Measurements from ENCODE around the gene KDM7A.

Gene KDM7A

DNA sequence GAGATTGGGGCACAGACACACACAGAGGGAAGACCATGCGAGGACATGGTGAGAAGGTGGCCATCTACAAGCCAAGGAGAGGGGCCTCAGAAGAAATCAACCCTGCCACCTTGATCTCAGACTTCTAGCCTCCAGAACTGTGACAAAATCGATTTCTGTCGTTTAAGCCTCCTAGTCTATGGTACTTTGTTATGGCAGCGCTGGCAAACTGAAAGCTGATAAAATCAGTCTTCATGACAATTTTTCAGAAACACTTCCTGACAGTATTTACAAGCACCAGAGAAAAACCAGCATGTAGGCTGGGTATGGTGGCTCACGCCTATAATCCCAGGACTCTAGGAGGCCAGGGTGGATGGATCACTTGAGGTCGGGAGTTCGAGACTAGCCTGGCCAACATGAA lies 118.3 kb downstream of the KDM7A start:
- Histone ChIP-seq H3K27ac (ENCODE audit: low read length) (no peak overlapping the region), H3K9me3 (ENCODE audit: control insufficient read depth, low read depth, low read length) (no peaks in the 10 kb centered on the region), H3K4me3 (ENCODE audit: low read length) (no peak overlapping the region), H3K36me3 (ENCODE audit: control insufficient read depth, low read depth, low read length) (no peaks in the 10 kb centered on the region), H3K4me1 (ENCODE audit: control insufficient read depth, low read depth, low read length) (no peaks in the 10 kb centered on the region), H3K27me3 (ENCODE audit: control insufficient read depth, insufficient read depth, low read length) (peaks cover 23% of the 10 kb centered on the region), H3K9ac (ENCODE audit: low read length) (no peak overlapping the region)

DNA sequence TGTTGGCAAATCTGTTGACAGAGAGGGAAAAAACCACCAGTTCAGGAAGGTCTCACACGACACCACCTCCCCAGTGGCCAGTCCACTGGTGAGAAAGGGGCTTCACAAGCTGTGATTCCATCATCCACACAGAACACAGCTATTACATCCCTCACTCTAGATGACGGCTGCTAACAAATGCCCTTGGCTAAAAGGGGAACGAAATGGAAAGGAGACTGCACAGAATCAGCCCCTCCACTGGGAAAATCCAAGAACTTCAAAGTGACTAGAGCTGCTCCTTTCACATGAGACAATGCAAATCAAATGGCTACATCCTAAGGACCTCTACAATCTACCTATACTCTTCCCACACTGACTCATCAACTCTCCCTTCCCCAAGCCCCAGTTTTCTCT lies 119.6 kb downstream of the KDM7A start:
- Histone ChIP-seq H3K4me1 (ENCODE audit: control insufficient read depth, low read depth, low read length) (no peaks in the 10 kb centered on the region), H3K9me3 (ENCODE audit: control insufficient read depth, low read depth, low read length) (no peaks in the 10 kb centered on the region), H3K36me3 (ENCODE audit: control insufficient read depth, low read depth, low read length) (no peaks in the 10 kb centered on the region), H3K27me3 (ENCODE audit: control insufficient read depth, insufficient read depth, low read length) (peaks cover 12% of the 10 kb centered on the region), H3K27ac (ENCODE audit: low read length) (no peak overlapping the region), H3K9ac (ENCODE audit: low read length) (no peak overlapping the region), H3K4me3 (ENCODE audit: low read length) (no peak overlapping the region)

DNA sequence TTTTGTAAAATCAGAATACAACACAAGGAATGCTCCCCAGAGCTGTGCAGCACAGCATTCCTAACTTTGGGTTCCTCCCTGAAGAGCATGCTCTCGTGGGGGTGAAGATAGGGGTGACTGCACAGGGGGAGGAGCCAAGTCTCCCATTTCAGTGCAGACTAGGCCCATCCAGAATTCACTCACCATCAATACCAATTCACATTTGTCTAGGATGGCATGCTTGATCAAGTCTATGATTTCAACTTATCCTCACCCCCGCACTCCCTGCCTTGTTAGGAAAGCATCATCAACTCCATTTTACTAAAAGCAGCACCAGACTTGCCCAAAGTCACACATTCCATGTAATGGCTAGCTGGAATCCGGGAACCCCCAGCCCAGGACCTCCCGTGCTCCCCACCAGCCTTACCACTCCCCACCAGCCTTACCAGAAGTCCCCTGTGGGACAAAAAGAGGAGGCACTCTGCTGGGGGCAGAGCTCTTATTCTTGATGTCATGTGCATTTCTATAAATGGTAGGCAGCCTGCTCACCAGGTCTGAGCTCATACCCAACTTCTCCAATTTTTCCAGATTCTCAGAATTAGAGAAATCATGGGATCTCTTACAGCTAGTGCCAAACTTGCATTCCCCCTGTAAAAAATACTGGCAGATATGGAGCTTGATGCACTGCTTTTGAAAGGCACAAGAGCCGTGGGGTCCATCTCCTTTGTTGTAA lies 120.2 kb downstream of the KDM7A start:
- Histone ChIP-seq H3K4me1 (ENCODE audit: control insufficient read depth, low read depth, low read length) (no peaks in the 10 kb centered on the region), H3K9me3 (ENCODE audit: control insufficient read depth, low read depth, low read length) (no peaks in the 10 kb centered on the region), H3K27me3 (ENCODE audit: control insufficient read depth, insufficient read depth, low read length) (peaks cover 7% of the 10 kb centered on the region), H3K9ac (ENCODE audit: low read length) (no peak overlapping the region), H3K4me3 (ENCODE audit: low read length) (no peak overlapping the region), H3K27ac (ENCODE audit: low read length) (no peak overlapping the region), H3K36me3 (ENCODE audit: control insufficient read depth, low read depth, low read length) (no peaks in the 10 kb centered on the region)

DNA sequence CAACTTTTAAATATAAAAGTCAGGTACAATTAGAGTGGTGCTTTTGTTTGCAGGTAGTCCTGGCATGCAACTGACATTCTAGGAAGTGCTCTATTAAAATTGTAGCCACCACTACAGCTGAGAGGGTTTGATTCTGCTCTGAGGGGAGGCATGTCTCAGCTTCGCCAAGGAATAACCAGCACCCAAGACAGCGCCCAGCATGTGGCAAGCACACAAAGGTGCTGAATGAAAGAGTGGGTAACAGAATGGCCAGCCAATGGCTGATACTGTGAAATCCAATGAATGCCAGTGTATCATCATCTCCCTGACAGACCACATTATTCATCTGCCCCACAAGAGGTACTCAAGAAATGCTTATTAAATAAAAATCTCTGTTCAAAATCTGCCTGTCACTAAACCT lies 121.0 kb downstream of the KDM7A start:
- Histone ChIP-seq H3K9ac (ENCODE audit: low read length) (no peak overlapping the region), H3K9me3 (ENCODE audit: control insufficient read depth, low read depth, low read length) (no peaks in the 10 kb centered on the region), H3K4me1 (ENCODE audit: control insufficient read depth, low read depth, low read length) (no peaks in the 10 kb centered on the region), H3K4me3 (ENCODE audit: low read length) (no peak overlapping the region), H3K36me3 (ENCODE audit: control insufficient read depth, low read depth, low read length) (no peaks in the 10 kb centered on the region), H3K27me3 (ENCODE audit: control insufficient read depth, insufficient read depth, low read length) (no peaks in the 10 kb centered on the region), H3K27ac (ENCODE audit: low read length) (no peak overlapping the region)

DNA sequence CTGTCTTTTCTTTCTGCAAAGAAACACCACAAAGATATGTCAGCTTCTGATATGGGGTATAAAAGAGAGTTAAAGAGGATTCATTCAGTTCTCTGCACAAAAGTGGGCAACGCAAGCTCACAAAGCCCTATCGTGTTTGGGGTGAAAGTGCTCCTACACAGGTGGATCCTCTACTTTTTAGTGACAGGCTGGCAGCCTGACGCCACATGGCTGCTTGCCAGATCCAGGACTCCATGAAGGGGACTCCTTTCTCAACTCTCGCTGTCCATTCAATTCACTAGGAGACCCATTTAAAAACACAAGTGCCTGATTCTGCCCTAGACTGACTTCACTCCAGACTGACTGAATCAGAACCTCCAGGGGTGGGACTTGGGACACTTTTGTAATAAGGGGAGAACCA lies 122.0 kb downstream of the KDM7A start:
- Histone ChIP-seq H3K9me3 (ENCODE audit: control insufficient read depth, low read depth, low read length) (no peaks in the 10 kb centered on the region), H3K4me3 (ENCODE audit: low read length) (no peak overlapping the region), H3K36me3 (ENCODE audit: control insufficient read depth, low read depth, low read length) (no peaks in the 10 kb centered on the region), H3K27ac (ENCODE audit: low read length) (no peak overlapping the region), H3K4me1 (ENCODE audit: control insufficient read depth, low read depth, low read length) (no peaks in the 10 kb centered on the region), H3K9ac (ENCODE audit: low read length) (no peak overlapping the region), H3K27me3 (ENCODE audit: control insufficient read depth, insufficient read depth, low read length) (no peaks in the 10 kb centered on the region)

DNA sequence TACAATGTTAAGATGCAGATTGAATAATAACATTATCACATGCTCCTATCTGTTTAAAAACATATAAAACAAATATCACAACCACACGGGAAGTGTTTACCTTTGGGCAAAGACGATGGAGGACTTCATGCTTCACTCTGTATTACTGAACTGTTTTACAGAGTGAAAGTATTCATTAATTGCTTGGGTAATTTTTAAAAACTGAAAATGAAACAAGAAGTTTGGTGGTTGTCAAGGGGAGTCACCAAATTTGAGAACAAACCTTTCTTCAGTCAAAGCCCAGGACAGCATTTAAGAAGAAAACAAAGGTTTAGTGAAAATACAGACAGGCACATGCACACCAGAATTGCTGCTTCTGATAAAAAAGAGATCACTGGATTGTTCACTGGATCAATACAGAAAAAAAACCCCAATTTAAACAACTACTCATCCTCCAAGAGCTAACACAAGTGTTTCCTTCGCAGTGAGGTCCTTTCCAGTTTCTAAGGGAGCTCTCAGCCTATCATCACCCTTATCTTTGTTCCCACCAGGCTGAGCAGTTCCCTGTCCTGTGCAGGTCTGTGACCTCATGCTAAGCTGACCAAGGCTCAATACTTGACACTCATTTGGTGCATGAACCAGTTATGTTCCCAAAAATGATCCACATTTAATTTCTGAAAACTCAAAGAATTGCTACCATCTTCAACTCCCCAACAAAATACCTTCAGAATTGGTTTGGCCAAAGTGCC lies 122.8 kb downstream of the KDM7A start:
- no peaks in the 10 kb centered on the region for H3K36me3 ChIP-seq (ENCODE audit: control insufficient read depth, low read depth, low read length)
- no peak overlapping the region for H3K9ac ChIP-seq (ENCODE audit: low read length)
- no peaks in the 10 kb centered on the region for H3K4me1 ChIP-seq (ENCODE audit: control insufficient read depth, low read depth, low read length)
- no peak overlapping the region for H3K27ac ChIP-seq (ENCODE audit: low read length)
- no peaks in the 10 kb centered on the region for H3K9me3 ChIP-seq (ENCODE audit: control insufficient read depth, low read depth, low read length)
- H3K27me3 ChIP-seq (ENCODE audit: control insufficient read depth, insufficient read depth, low read length): no peaks in the 10 kb centered on the region
- H3K4me3 ChIP-seq (ENCODE audit: low read length): no peak overlapping the region

DNA sequence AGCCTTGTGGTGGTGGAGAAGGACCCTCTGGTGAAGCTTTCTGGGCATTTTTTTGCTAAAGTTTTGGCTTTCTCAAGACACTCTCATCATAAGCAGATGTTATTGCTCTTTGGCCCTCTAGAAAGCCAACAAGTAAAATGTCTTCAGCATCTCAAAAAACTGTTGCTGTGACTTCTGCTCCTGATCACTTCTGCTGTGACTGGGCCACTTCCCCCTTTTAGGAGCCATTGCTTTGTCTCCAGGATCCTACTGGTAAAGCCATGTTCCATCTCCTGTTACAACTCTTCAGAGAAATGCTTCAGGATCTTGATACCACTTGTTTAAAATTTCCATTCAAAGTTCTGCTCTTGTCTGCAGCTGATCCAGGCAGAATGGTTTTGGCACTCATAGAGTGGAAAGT lies 125.0 kb downstream of the KDM7A start:
- no peaks in the 10 kb centered on the region for H3K36me3 ChIP-seq (ENCODE audit: control insufficient read depth, low read depth, low read length)
- no peaks in the 10 kb centered on the region for H3K9me3 ChIP-seq (ENCODE audit: control insufficient read depth, low read depth, low read length)
- H3K4me3 ChIP-seq (ENCODE audit: low read length): no peak overlapping the region

DNA sequence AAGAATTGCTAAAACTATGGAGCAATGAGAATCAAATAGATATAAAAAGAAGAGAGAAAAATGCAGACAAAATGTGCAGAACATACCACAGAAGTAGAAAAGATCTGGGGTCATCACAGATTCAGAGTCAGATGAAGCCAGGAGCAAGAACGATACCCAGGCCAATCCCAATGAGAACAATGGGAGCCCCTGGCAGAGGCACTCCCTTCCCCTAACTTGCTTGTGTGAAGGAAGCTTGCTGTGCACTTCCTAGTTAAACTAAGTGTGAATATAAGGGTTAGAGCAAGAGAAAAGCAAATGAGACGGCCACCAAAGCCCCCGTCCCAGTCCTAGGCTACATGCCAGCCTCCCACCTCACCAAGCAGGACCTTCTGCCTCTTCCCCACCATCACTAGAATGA lies 126.7 kb downstream of the KDM7A start:
- no peaks in the 10 kb centered on the region for H3K36me3 ChIP-seq (ENCODE audit: control insufficient read depth, low read depth, low read length)
- H3K27me3 ChIP-seq (ENCODE audit: control insufficient read depth, insufficient read depth, low read length): no peaks in the 10 kb centered on the region
- no peak overlapping the region for H3K27ac ChIP-seq (ENCODE audit: low read length)
- no peaks in the 10 kb centered on the region for H3K9me3 ChIP-seq (ENCODE audit: control insufficient read depth, low read depth, low read length)
- H3K4me1 ChIP-seq (ENCODE audit: control insufficient read depth, low read depth, low read length): no peaks in the 10 kb centered on the region
- no peak overlapping the region for H3K9ac ChIP-seq (ENCODE audit: low read length)
- H3K4me3 ChIP-seq (ENCODE audit: low read length): no peak overlapping the region

More for the DNA sequence above, 125.0 kb downstream of the KDM7A start:
- Histone ChIP-seq H3K9ac (ENCODE audit: low read length) (no peak overlapping the region), H3K27ac (ENCODE audit: low read length) (no peak overlapping the region), H3K4me1 (ENCODE audit: control insufficient read depth, low read depth, low read length) (no peaks in the 10 kb centered on the region), H3K27me3 (ENCODE audit: control insufficient read depth, insufficient read depth, low read length) (no peaks in the 10 kb centered on the region)

DNA sequence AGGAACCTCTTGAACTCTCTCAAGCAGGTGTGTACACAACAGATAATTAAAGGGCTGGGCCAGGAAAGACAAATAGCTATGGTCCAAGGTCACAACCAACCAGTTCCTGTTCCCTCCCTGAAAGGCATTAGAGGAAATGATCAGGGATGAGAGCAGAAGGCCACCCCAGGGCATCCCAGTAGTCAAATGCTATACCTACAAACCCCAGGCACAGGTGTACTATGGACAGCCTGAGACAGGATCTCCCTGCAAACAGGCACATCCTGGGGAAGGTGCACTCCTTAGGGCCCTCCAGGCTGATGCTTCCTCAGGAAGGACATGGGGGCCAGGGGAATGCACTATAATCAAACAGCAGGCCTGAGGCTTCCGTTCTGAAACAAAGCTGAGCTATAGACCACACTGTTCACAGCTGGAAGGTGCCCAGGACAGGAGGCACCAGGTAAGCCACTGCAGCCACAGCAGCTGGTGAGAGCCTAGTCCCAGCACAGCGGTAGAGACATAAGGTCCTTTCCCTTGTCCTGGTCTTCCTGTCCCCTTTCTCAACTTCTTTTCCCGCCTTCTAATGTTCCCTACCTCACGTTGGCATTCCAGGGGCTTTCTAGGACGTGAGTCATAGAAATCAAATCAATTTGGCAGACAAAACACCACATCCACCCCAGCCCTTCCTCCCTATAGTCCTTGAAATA lies 127.3 kb downstream of the KDM7A start:
- Histone ChIP-seq H3K4me3 (ENCODE audit: low read length) (no peak overlapping the region), H3K9me3 (ENCODE audit: control insufficient read depth, low read depth, low read length) (no peaks in the 10 kb centered on the region), H3K27me3 (ENCODE audit: control insufficient read depth, insufficient read depth, low read length) (no peaks in the 10 kb centered on the region), H3K4me1 (ENCODE audit: control insufficient read depth, low read depth, low read length) (no peaks in the 10 kb centered on the region), H3K36me3 (ENCODE audit: control insufficient read depth, low read depth, low read length) (no peaks in the 10 kb centered on the region), H3K9ac (ENCODE audit: low read length) (no peak overlapping the region), H3K27ac (ENCODE audit: low read length) (no peak overlapping the region)

DNA sequence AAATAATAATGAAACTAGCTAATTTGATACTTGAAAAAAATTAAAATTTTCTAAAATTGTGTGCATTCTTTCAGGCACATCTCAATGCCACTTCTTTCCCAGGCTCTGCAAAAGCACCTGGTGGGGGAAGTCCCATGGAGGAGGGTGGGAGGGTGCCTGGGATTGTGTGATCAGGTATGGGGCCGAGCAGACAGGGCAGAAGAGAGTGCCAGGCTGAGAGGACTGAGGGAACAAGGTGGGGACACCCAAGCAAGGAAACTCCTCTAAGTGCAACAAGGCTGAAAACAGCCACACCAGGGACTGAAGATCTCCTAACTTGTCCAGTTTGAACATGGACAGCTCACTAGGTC lies 127.8 kb downstream of the KDM7A start:
- no peak overlapping the region for H3K9ac ChIP-seq (ENCODE audit: low read length)
- H3K36me3 ChIP-seq (ENCODE audit: control insufficient read depth, low read depth, low read length): no peaks in the 10 kb centered on the region
- H3K9me3 ChIP-seq (ENCODE audit: control insufficient read depth, low read depth, low read length): no peaks in the 10 kb centered on the region
- H3K27ac ChIP-seq (ENCODE audit: low read length): no peak overlapping the region
- no peak overlapping the region for H3K4me3 ChIP-seq (ENCODE audit: low read length)
- no peaks in the 10 kb centered on the region for H3K27me3 ChIP-seq (ENCODE audit: control insufficient read depth, insufficient read depth, low read length)
- no peaks in the 10 kb centered on the region for H3K4me1 ChIP-seq (ENCODE audit: control insufficient read depth, low read depth, low read length)

DNA sequence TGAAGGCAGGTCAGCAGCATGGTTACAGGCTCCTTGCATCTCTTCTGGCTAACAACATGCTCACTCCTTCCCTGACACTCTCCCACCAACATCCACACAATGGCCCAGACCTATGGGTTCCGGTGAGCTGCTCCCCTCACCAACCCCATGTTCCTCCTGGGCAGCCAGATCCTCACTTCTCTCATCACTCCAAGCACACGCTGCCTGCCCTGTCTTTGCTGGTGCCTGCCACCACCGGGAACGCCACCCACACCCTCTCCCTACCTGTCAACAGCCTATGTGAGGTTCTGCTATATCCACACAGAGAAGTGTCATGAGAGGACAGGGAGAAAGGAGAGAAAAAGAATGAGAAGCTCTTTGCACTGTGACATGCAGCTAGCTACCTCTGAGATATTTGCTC lies 128.6 kb downstream of the KDM7A start:
- no peaks in the 10 kb centered on the region for H3K27me3 ChIP-seq (ENCODE audit: control insufficient read depth, insufficient read depth, low read length)
- no peaks in the 10 kb centered on the region for H3K36me3 ChIP-seq (ENCODE audit: control insufficient read depth, low read depth, low read length)
- no peaks in the 10 kb centered on the region for H3K9me3 ChIP-seq (ENCODE audit: control insufficient read depth, low read depth, low read length)
- H3K27ac ChIP-seq (ENCODE audit: low read length): no peak overlapping the region
- no peak overlapping the region for H3K9ac ChIP-seq (ENCODE audit: low read length)
- H3K4me1 ChIP-seq (ENCODE audit: control insufficient read depth, low read depth, low read length): no peaks in the 10 kb centered on the region
- H3K4me3 ChIP-seq (ENCODE audit: low read length): no peak overlapping the region

DNA sequence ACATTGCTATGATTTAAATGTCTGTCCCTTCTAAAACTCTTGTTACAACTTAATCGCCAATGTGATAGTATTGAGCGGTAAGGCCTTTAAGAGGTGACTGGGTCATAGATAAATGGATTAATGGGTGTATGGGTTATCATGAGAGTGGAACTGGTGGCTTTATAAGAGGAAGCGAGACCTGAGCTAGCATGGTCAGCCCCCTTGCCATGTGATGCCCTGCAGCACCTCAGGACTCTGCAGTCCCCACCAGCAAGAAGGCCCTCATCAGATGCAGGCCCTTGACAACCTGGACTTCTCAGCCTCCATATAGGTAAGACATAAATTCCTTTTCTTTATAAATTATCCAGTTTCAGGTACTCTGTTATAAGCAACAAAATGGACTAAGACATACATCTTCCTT lies 129.6 kb downstream of the KDM7A start:
- Histone ChIP-seq H3K36me3 (ENCODE audit: control insufficient read depth, low read depth, low read length) (no peaks in the 10 kb centered on the region), H3K27me3 (ENCODE audit: control insufficient read depth, insufficient read depth, low read length) (no peaks in the 10 kb centered on the region), H3K4me3 (ENCODE audit: low read length) (no peak overlapping the region), H3K9me3 (ENCODE audit: control insufficient read depth, low read depth, low read length) (no peaks in the 10 kb centered on the region), H3K9ac (ENCODE audit: low read length) (no peak overlapping the region), H3K4me1 (ENCODE audit: control insufficient read depth, low read depth, low read length) (no peaks in the 10 kb centered on the region), H3K27ac (ENCODE audit: low read length) (no peak overlapping the region)

Data from iPS-18a (cell line).